Keratinocyte (primary cell): ENCODE measurements around the gene SLIT3. TPM values are rescaled to one million over a fixed set of nuclear protein-coding genes. Genes with fewer than 3 reads are reported as not detected.

Experiments used
- DNase-seq: peaks from one replicate; pipeline ENCODE4 v3.0.0-alpha.2; 2011; ENCODE audit warnings: low read depth, missing footprints, low spot score
- FAIRE-seq: peaks from 2 replicates; lab custom pipeline; 2011; peaks lifted over from hg19 to GRCh38; lab: Jason Lieb, UNC
- H2AFZ ChIP-seq: 2 replicates; pipeline ENCODE4 v1.6.0; 2012; ENCODE audit warnings: low read length, control low read depth, inconsistent platforms; ENCODE audit not compliant: control insufficient read depth
- H3K27ac ChIP-seq: 2 replicates; pipeline ENCODE4 v1.5.1; 2011; ENCODE audit warnings: low read length; ENCODE audit not compliant: control insufficient read depth, insufficient read depth
- H3K27me3 ChIP-seq: 3 replicates; pipeline ENCODE4 v1.6.0; 2011; ENCODE audit warnings: low read length; ENCODE audit not compliant: control insufficient read depth, insufficient read depth; ENCODE audit errors: extremely low read depth
- H3K36me3 ChIP-seq, 2 experiments: 2 replicates in 1 of 2; 3 replicates in 1 of 2; pipeline ENCODE4 v1.5.1; 2011; ENCODE audit warnings: low read length in 2 of 2, mild to moderate bottlenecking in 1 of 2; ENCODE audit not compliant: control insufficient read depth in 2 of 2, insufficient read depth in 2 of 2; ENCODE audit errors: extremely low read depth in 1 of 2
- H3K4me1 ChIP-seq: 3 replicates; pipeline ENCODE4 v1.5.1; 2011; ENCODE audit warnings: low read length; ENCODE audit not compliant: control insufficient read depth, insufficient read depth; ENCODE audit errors: extremely low read depth
- H3K4me2 ChIP-seq: 3 replicates; pipeline ENCODE4 v1.6.0; 2011; ENCODE audit warnings: low read depth, low read length; ENCODE audit not compliant: control insufficient read depth, insufficient read depth; ENCODE audit errors: extremely low read depth
- H3K4me3 ChIP-seq, 3 experiments: fragments of 200-600 bp in 1 of 3; sonication (generic) in 1 of 3; 2 replicates in 2 of 3; 3 replicates in 1 of 3; pipeline ENCODE4 v1.5.1; 2011 to 2016; ENCODE audit warnings: low read length in 3 of 3, mild to moderate bottlenecking in 3 of 3, control low read depth in 2 of 3, inconsistent platforms in 1 of 3, low read depth in 1 of 3, mixed read lengths in 1 of 3, mixed run types in 1 of 3, moderate library complexity in 1 of 3; ENCODE audit not compliant: control insufficient read depth in 2 of 3, insufficient read depth in 2 of 3; ENCODE audit errors: extremely low read depth in 1 of 3
- H3K79me2 ChIP-seq: 2 replicates; pipeline ENCODE4 v1.6.0; 2012; ENCODE audit warnings: low read length; ENCODE audit not compliant: control insufficient read depth, insufficient read depth
- H3K9ac ChIP-seq: 3 replicates; pipeline ENCODE4 v1.6.0; 2011; ENCODE audit warnings: low read length; ENCODE audit not compliant: control insufficient read depth, insufficient read depth; ENCODE audit errors: extremely low read depth
- H3K9me1 ChIP-seq: 3 replicates; pipeline ENCODE4 v1.6.0; 2011; ENCODE audit warnings: low read length; ENCODE audit not compliant: control insufficient read depth, insufficient read depth; ENCODE audit errors: extremely low read depth
- H3K9me3 ChIP-seq: 2 replicates; pipeline ENCODE4 v1.5.1; 2012; ENCODE audit warnings: low read depth, low read length; ENCODE audit not compliant: control insufficient read depth
- H4K20me1 ChIP-seq: 3 replicates; pipeline ENCODE4 v1.6.0; 2011; ENCODE audit warnings: low read length; ENCODE audit not compliant: control insufficient read depth, insufficient read depth; ENCODE audit errors: extremely low read depth
- EZH2 ChIP-seq: IDR thresholded peaks from one replicate; pipeline ENCODE4 v1.6.1; 2012; ENCODE audit warnings: inconsistent platforms, mild to moderate bottlenecking, low read length, moderate library complexity
- dilution Hi-C: fragments of 300-500 bp; cut with MboI; formaldehyde crosslinking; loops from one replicate; pipeline ENCODE4 v1.7.0; 2020; ENCODE audit warnings: low sequenced_read_pairs; ENCODE audit not compliant: extremely low pct_ligation_motif_present
- polyA plus RNA-seq, 5 experiments: library from polyadenylated mRNA; depleted of rRNA in 3 of 5; stranded (reverse) in 3 of 5; stranded (forward) in 1 of 5; unstranded in 1 of 5; fragments of >200 nt; gene quantifications; 1 replicate in 1 of 5; 2 replicates in 3 of 5; 3 replicates in 1 of 5; pipeline versions ENCODE4 v1.2.1 to v1.2.3, GENCODE V29; 2011 to 2012; ENCODE audit warnings: missing spikeins in 2 of 5, low read depth in 1 of 5, low replicate concordance in 1 of 5
- TF ChIP-seq, protein P1 (sequence below), 3 experiments: IDR thresholded peaks in 1 of 3; conservative IDR thresholded peaks in 1 of 3; optimal IDR thresholded peaks in 1 of 3; 2 replicates in 2 of 3; 3 replicates in 1 of 3; pipeline versions ENCODE3 to v1.5.1; 2011; ENCODE audit warnings: low read length in 3 of 3, mild to moderate bottlenecking in 3 of 3, moderate library complexity in 2 of 3, control low read depth in 1 of 3, inconsistent platforms in 1 of 3; ENCODE audit not compliant: insufficient read depth in 2 of 3; ENCODE audit errors: extremely low read depth in 1 of 3

Gene SLIT3
- polyA plus RNA-seq, 1 donor (not counting 4 experiments of a cell fraction or from before 2014, with no cell fraction given): 2.4 TPM

DNA sequence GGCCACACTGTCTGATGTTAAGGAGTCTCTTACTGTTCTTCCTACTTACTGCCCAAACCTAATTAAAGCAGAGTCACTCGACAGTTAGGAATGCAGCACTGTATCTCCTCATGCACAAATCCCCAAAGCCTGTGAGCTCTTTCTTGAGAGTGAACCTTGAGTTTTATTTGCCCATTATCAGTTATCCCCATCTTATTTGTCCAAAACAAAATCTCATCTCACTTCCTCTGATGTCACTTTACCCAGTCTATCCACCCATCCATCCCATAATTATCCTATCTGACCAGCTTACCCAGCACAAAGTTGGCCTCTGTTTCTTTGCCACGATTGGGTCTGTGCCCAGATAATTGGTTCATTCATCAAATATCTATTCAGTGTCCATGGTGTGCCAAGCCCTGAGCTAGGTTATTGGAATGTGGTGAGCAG lies 250.8 kb downstream of the SLIT3 start:
- Histone ChIP-seq H2AFZ (peak overlapping the region; percentile 17), H3K27me3 (no peaks in the 10 kb centered on the region), H3K9me1 (no peaks in the 10 kb centered on the region), H3K27ac (no peak overlapping the region), H3K36me3 (no peaks in the 10 kb centered on the region), H3K4me1 (peaks cover 6% of the 10 kb centered on the region), H3K4me3 (no peak overlapping the region), H3K79me2 (no peaks in the 10 kb centered on the region), H3K9ac (no peak overlapping the region), H4K20me1 (no peaks in the 10 kb centered on the region), H3K4me2 (peak overlapping the region; percentile 13), H3K9me3 (no peaks in the 10 kb centered on the region)
- no peak for DNase-seq
- dilution Hi-C loops: no loop called here
- peak; percentile 86 for FAIRE-seq
- TF ChIP-seq, protein P1, sequence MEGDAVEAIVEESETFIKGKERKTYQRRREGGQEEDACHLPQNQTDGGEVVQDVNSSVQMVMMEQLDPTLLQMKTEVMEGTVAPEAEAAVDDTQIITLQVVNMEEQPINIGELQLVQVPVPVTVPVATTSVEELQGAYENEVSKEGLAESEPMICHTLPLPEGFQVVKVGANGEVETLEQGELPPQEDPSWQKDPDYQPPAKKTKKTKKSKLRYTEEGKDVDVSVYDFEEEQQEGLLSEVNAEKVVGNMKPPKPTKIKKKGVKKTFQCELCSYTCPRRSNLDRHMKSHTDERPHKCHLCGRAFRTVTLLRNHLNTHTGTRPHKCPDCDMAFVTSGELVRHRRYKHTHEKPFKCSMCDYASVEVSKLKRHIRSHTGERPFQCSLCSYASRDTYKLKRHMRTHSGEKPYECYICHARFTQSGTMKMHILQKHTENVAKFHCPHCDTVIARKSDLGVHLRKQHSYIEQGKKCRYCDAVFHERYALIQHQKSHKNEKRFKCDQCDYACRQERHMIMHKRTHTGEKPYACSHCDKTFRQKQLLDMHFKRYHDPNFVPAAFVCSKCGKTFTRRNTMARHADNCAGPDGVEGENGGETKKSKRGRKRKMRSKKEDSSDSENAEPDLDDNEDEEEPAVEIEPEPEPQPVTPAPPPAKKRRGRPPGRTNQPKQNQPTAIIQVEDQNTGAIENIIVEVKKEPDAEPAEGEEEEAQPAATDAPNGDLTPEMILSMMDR (optimal IDR thresholded peaks at IDR 0.05 in 1 of 3, IDR thresholded peaks at IDR 0.05 in 1 of 3, conservative IDR thresholded peaks at IDR 0.05 in 1 of 3; ENCODE audit: extremely low read depth in 1 of 3, insufficient read depth in 2 of 3, low read length in 3 of 3): no peak
- TF ChIP-seq EZH2: no peak

DNA sequence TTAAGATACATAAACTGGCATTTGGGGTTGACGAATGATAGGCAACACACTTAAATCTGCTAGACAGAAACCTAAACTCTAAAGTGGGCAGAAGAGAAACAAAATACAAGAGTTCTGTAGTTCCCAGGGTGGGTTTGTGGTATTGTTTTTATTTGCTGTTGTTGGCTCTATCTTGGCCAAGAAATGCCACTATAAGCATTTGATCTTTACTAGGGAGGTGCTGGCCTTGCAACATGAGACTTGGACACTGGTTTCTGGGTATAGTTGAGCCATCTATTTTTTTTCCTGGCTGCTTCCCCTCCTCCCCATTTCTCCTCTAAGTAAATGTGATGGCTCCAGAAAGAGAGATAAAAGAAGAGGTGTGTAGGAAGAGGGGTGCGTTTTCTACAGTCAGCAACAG lies 251.2 kb downstream of the SLIT3 start:
- Histone ChIP-seq H3K9me3 (no peaks in the 10 kb centered on the region), H4K20me1 (no peaks in the 10 kb centered on the region), H3K4me3 (no peak overlapping the region), H2AFZ (no peak overlapping the region), H3K9me1 (no peaks in the 10 kb centered on the region), H3K4me1 (peaks cover 6% of the 10 kb centered on the region), H3K27ac (no peak overlapping the region), H3K27me3 (no peaks in the 10 kb centered on the region), H3K79me2 (no peaks in the 10 kb centered on the region), H3K36me3 (no peaks in the 10 kb centered on the region), H3K9ac (no peak overlapping the region), H3K4me2 (no peak overlapping the region)
- FAIRE-seq (no peak), DNase-seq (no peak)
- no peak for TF ChIP-seq EZH2
- TF ChIP-seq, protein P1 (optimal IDR thresholded peaks at IDR 0.05 in 1 of 3, IDR thresholded peaks at IDR 0.05 in 1 of 3, conservative IDR thresholded peaks at IDR 0.05 in 1 of 3; ENCODE audit: extremely low read depth in 1 of 3, insufficient read depth in 2 of 3, low read length in 3 of 3): no peak
- dilution Hi-C loops: no loop called here
